Right lobe of liver (tissue), 4 donors: ENCODE results near the gene PLCB4.

Experiments used
- CTCF ChIP-seq, 4 donors: fragments of 200-600 bp in 3 of 4; fragments of 450-650 bp in 1 of 4; IDR thresholded peaks; one replicate each; pipeline versions ENCODE4 v1.5.1 to v1.8.0; 2016 to 2022; ENCODE audit warnings: antibody characterized with exemption in 4 of 4, mild to moderate bottlenecking in 2 of 4
- POLR2A ChIP-seq: fragments of 450-650 bp; IDR thresholded peaks from one replicate; pipeline ENCODE4 v1.6.1; 2017; ENCODE audit warnings: antibody characterized with exemption, mild to moderate bottlenecking
- donor health status: DM: no; HTN: no; CAD: no.
- donor health status: DM: no; HTN: no; CAD: no.
- donor health status: DM: no; HTN: yes; CAD: no.

- TF ChIP-seq CTCF (IDR thresholded peaks at IDR 0.05) (no peak), POLR2A (no peak)
These were observed 18.8 kb downstream of the PLCB4 start for GRCh38 chr20:9087531-9088217.
